Natural killer cell (primary cell): ENCODE data around the gene APIP. TPM values are rescaled to one million over a fixed set of nuclear protein-coding genes. Genes with fewer than 3 reads are reported as not detected.

Source experiments
- ATAC-seq, 3 donors: fragments of 150-1000 bp in 2 of 3; fragments of 200-7000 bp in 1 of 3; cut with Tn5 transposase; 1 replicate in 1 of 3; 2 replicates in 2 of 3; pipeline ENCODE4 v1.10.0; 2021; ENCODE audit warnings: mild to moderate bottlenecking in 2 of 3, moderate library complexity in 2 of 3
- DNase-seq, 2 donors: peaks; one replicate each; pipeline versions ENCODE4 v3.0.0 to v3.0.0-alpha.2; 2013 to 2021; ENCODE audit warnings: mixed read lengths in 1 of 2
- H3K27ac ChIP-seq: one replicate; pipeline ENCODE4 v1.5.1; 2013; ENCODE audit warnings: mild to moderate bottlenecking, low read length
- H3K27me3 ChIP-seq: one replicate; pipeline ENCODE4 v1.6.1; 2013; ENCODE audit warnings: low read length; ENCODE audit not compliant: control insufficient read depth, insufficient read depth
- H3K36me3 ChIP-seq: one replicate; pipeline ENCODE4 v1.6.1; 2013; ENCODE audit warnings: low read length; ENCODE audit not compliant: control insufficient read depth, insufficient read depth
- H3K4me1 ChIP-seq: one replicate; pipeline ENCODE4 v1.6.1; 2013; ENCODE audit warnings: low read length; ENCODE audit not compliant: control insufficient read depth, insufficient read depth
- H3K4me3 ChIP-seq: one replicate; pipeline ENCODE4 v1.5.1; 2013; ENCODE audit warnings: low read length
- H3K9me3 ChIP-seq: one replicate; pipeline ENCODE4 v1.6.1; 2013; ENCODE audit warnings: low read length; ENCODE audit not compliant: control insufficient read depth, insufficient read depth
- H3K27ac Mint-ChIP-seq, 2 donors: one replicate each; pipeline ENCODE4 v1.8.0; 2022; ENCODE audit warnings: mild to moderate bottlenecking in 2 of 2, mixed read lengths in 2 of 2, moderate library complexity in 1 of 2
- H3K27me3 Mint-ChIP-seq, 2 donors: one replicate each; pipeline ENCODE4 v1.8.0; 2022; ENCODE audit warnings: low read depth in 2 of 2, mixed read lengths in 2 of 2
- H3K36me3 Mint-ChIP-seq: one replicate; pipeline ENCODE4 v1.8.0; 2022; ENCODE audit warnings: mixed read lengths
- H3K4me1 Mint-ChIP-seq, 2 donors: one replicate each; pipeline ENCODE4 v1.8.0; 2022; ENCODE audit warnings: mixed read lengths in 2 of 2
- H3K4me3 Mint-ChIP-seq: one replicate; pipeline ENCODE4 v1.8.0; 2022; ENCODE audit warnings: mild to moderate bottlenecking, moderate library complexity, mixed read lengths
- H3K9me3 Mint-ChIP-seq, 2 donors: one replicate each; pipeline ENCODE4 v1.8.0; 2022; ENCODE audit warnings: mixed read lengths in 2 of 2
- WGBS: methylation state at CpG from one replicate; pipeline ENCODE4 v1.1.7; 2013; ENCODE audit warnings: missing lambda C conversion rate; ENCODE audit not compliant: insufficient coverage; 5-methylcytosine and 5-hydroxymethylcytosine counted together
- intact Hi-C: fragments of 100-400 bp; cut with micrococcal nuclease; formaldehyde crosslinking; loops from one replicate; pipeline ENCODE4 v1.14.2; 2022
- total RNA-seq, 4 donors: library from RNA; stranded (reverse); fragments of 120-200 nt in 1 of 4; gene quantifications; one replicate each; pipeline versions ENCODE4 v1.2.3 to v1.2.4, GENCODE V29; 2013 to 2022
- TF ChIP-seq, protein P1 (sequence below): fragments of 200-600 bp; IDR thresholded peaks from one replicate; pipeline ENCODE4 v1.8.0; 2022; ENCODE audit warnings: antibody characterized with exemption

APIP gene
- total RNA-seq, 3 donors from 2014 or later (not counting 1 experiment from before 2014, with no cell fraction given) = 6.6 to 9.4 (median 8.1) TPM

DNA sequence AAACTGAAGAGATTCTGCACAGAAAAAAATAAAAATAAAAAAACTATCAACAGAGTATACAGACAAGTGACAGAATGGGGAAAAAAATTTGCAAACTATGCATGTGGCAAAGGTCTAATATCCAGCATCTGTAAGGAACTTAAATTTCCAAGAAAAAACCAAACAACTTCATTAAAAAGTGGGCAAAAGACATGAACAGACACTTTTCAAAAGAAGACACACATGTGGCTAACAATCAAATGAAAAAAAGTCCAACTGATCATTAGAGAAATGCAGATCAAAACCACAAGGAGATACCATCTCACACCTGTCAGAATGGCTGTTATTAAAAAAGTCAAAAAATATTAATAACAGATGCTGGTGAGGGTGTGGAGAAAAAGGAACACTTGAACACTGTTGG, 64.3 kb downstream of the APIP start:
- DNase-seq (no peak), ATAC-seq (no peak)
- peaks cover 15 to 46% of the 10 kb centered on the region in 2 donors for H3K27me3 Mint-ChIP-seq
- Histone ChIP-seq H3K9me3 (no peaks in the 10 kb centered on the region), H3K27ac (no peak overlapping the region), H3K36me3 (no peaks in the 10 kb centered on the region), H3K27me3 (no peaks in the 10 kb centered on the region), H3K4me3 (no peak overlapping the region), H3K4me1 (no peaks in the 10 kb centered on the region)
- H3K4me1 Mint-ChIP-seq = no peaks in the 10 kb centered on the region
- H3K9me3 Mint-ChIP-seq = no peaks in the 10 kb centered on the region
- H3K4me3 Mint-ChIP-seq = no peak overlapping the region
- H3K36me3 Mint-ChIP-seq = no peaks in the 10 kb centered on the region
- H3K27ac Mint-ChIP-seq = no peak overlapping the region
- TF ChIP-seq, protein P1, sequence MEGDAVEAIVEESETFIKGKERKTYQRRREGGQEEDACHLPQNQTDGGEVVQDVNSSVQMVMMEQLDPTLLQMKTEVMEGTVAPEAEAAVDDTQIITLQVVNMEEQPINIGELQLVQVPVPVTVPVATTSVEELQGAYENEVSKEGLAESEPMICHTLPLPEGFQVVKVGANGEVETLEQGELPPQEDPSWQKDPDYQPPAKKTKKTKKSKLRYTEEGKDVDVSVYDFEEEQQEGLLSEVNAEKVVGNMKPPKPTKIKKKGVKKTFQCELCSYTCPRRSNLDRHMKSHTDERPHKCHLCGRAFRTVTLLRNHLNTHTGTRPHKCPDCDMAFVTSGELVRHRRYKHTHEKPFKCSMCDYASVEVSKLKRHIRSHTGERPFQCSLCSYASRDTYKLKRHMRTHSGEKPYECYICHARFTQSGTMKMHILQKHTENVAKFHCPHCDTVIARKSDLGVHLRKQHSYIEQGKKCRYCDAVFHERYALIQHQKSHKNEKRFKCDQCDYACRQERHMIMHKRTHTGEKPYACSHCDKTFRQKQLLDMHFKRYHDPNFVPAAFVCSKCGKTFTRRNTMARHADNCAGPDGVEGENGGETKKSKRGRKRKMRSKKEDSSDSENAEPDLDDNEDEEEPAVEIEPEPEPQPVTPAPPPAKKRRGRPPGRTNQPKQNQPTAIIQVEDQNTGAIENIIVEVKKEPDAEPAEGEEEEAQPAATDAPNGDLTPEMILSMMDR = no peak
- intact Hi-C loops = no loop called here

GRCh38 chr11:34850334-34850733, 65.8 kb downstream of the APIP start:
- no peak for DNase-seq
- H3K4me3 Mint-ChIP-seq = no peak overlapping the region
- no peaks in the 10 kb centered on the region for H3K4me1 ChIP-seq
- H3K36me3 Mint-ChIP-seq = no peaks in the 10 kb centered on the region
- no peaks in the 10 kb centered on the region for H3K4me1 Mint-ChIP-seq
- no peaks in the 10 kb centered on the region for H3K9me3 ChIP-seq
- no peak overlapping the region for H3K4me3 ChIP-seq
- H3K27ac Mint-ChIP-seq = no peak overlapping the region
- TF ChIP-seq, protein P1 = no peak
- WGBS = 92% methylated on average over 3 of the region's 4 CpGs
- ATAC-seq = no peak
- intact Hi-C loops = no loop called here
- H3K9me3 Mint-ChIP-seq = no peaks in the 10 kb centered on the region
- no peak overlapping the region for H3K27ac ChIP-seq
- H3K27me3 Mint-ChIP-seq = peaks cover 15 to 50% of the 10 kb centered on the region in 2 donors
- H3K36me3 ChIP-seq = no peaks in the 10 kb centered on the region
- H3K27me3 ChIP-seq = no peaks in the 10 kb centered on the region

DNA sequence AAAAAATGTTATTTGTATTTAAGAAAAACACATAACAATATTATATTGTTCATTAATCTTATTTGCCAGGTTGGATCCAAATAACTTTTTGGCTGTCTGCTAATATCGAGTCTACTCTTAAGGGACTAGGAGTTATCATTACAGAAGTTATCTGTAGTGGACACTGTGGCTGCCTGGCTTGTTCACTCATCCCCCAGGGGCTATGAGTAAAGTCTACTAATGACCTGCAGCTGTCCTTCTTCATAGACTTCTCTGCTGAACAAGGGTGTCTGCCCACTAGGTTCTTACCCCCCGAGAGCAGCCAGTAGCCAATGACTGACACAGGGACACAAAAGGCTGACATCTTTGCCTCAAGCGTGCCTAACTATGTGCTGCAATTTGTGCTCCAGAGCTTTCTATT, 69.7 kb downstream of the APIP start:
- WGBS = 92% methylated on average over 3 of the region's 3 CpGs
- H3K9me3 Mint-ChIP-seq = no peaks in the 10 kb centered on the region
- no peak overlapping the region for H3K27ac ChIP-seq
- no peaks in the 10 kb centered on the region for H3K36me3 Mint-ChIP-seq
- no peaks in the 10 kb centered on the region for H3K4me1 Mint-ChIP-seq
- no peak for DNase-seq
- H3K4me3 ChIP-seq = no peak overlapping the region
- no peak overlapping the region for H3K4me3 Mint-ChIP-seq
- no peaks in the 10 kb centered on the region for H3K4me1 ChIP-seq
- H3K9me3 ChIP-seq = no peaks in the 10 kb centered on the region
- intact Hi-C loops = no loop called here
- no peaks in the 10 kb centered on the region for H3K36me3 ChIP-seq
- peaks cover 8 to 49% of the 10 kb centered on the region in 2 donors for H3K27me3 Mint-ChIP-seq
- no peak overlapping the region for H3K27ac Mint-ChIP-seq
- TF ChIP-seq, protein P1 = no peak
- ATAC-seq = no peak
- H3K27me3 ChIP-seq = no peaks in the 10 kb centered on the region

GRCh38 chr11:34844463-34845112, 71.6 kb downstream of the APIP start:
- DNase-seq (no peak), ATAC-seq (no peak)
- no peaks in the 10 kb centered on the region for H3K36me3 ChIP-seq
- Mint-ChIP-seq H3K4me3 (no peak overlapping the region), H3K9me3 (no peaks in the 10 kb centered on the region), H3K4me1 (no peaks in the 10 kb centered on the region), H3K36me3 (no peaks in the 10 kb centered on the region), H3K27ac (no peak overlapping the region), H3K27me3 (peaks cover 5 to 43% of the 10 kb centered on the region in 2 donors)
- no peak overlapping the region for H3K4me3 ChIP-seq
- H3K27ac ChIP-seq = no peak overlapping the region
- H3K4me1 ChIP-seq = no peaks in the 10 kb centered on the region
- H3K27me3 ChIP-seq = no peaks in the 10 kb centered on the region
- H3K9me3 ChIP-seq = no peaks in the 10 kb centered on the region
- intact Hi-C loops = no loop called here
- WGBS = 93% methylated on average over 5 of the region's 5 CpGs
- TF ChIP-seq, protein P1 = no peak
